Measurements from ENCODE around the gene C6orf132.
"Not testable (repeated sequence)": the region's sequence is repeated elsewhere in the genome, so short reads cannot be mapped to it uniquely, and the experiment has no call there.

Gene C6orf132

DNA sequence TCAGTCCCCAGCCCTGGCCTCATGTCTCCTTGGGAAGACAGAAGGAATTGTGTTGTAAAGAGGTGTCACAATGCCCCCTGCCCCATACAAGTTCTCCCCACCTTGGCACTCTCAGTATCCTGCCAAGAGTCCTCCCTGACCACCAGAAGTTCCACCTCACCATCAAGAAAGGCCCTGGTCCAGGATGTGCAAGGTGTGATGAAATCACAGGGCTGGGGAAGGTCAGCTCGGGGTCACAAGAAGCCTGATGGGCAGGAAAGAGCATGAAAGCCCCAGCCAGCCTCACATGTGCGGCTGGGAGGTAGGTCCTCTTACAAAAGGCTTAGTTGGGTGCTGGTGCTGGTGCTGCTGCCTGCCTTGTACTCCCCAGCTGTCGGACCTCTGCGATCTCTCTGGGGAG is 12.9 kb upstream of the C6orf132 start:
- CTCF ChIA-PET: interaction anchor here (1.1 kb wide), 1 partner anchor 18 kb away, joined by 3 read pairs; no protein-coding TSS in a partner anchor
- no peak for DNase-seq (ENCODE audit: extremely low spot score)
- POLR2A ChIA-PET: interaction anchor here (1.0 kb wide), 1 partner anchor 9 kb away, joined by 3 read pairs; no protein-coding TSS in a partner anchor
- TF ChIP-seq SUZ12 (IDR thresholded peaks at IDR 0.05) (no peak), FOXK2 (IDR thresholded peaks at IDR 0.05) (no peak), L3MBTL2 (conservative IDR thresholded peaks at IDR 0.05) (no peak), CTBP1 (IDR thresholded peaks at IDR 0.05; ENCODE audit: borderline replicate concordance) (no peak), BHLHE40 (IDR thresholded peaks at IDR 0.05; ENCODE audit: borderline replicate concordance) (no peak), FOXM1 (IDR thresholded peaks at IDR 0.05; ENCODE audit: borderline replicate concordance) (no peak), TARDBP (IDR thresholded peaks at IDR 0.05) (no peak), LEF1 (IDR thresholded peaks at IDR 0.05; ENCODE audit: borderline replicate concordance) (no peak), ARNT (IDR thresholded peaks at IDR 0.05) (no peak), NFRKB (IDR thresholded peaks at IDR 0.05) (no peak)
- TF ChIP-seq, protein P1, sequence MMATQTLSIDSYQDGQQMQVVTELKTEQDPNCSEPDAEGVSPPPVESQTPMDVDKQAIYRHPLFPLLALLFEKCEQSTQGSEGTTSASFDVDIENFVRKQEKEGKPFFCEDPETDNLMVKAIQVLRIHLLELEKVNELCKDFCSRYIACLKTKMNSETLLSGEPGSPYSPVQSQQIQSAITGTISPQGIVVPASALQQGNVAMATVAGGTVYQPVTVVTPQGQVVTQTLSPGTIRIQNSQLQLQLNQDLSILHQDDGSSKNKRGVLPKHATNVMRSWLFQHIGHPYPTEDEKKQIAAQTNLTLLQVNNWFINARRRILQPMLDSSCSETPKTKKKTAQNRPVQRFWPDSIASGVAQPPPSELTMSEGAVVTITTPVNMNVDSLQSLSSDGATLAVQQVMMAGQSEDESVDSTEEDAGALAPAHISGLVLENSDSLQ (IDR thresholded peaks at IDR 0.05): no peak

DNA sequence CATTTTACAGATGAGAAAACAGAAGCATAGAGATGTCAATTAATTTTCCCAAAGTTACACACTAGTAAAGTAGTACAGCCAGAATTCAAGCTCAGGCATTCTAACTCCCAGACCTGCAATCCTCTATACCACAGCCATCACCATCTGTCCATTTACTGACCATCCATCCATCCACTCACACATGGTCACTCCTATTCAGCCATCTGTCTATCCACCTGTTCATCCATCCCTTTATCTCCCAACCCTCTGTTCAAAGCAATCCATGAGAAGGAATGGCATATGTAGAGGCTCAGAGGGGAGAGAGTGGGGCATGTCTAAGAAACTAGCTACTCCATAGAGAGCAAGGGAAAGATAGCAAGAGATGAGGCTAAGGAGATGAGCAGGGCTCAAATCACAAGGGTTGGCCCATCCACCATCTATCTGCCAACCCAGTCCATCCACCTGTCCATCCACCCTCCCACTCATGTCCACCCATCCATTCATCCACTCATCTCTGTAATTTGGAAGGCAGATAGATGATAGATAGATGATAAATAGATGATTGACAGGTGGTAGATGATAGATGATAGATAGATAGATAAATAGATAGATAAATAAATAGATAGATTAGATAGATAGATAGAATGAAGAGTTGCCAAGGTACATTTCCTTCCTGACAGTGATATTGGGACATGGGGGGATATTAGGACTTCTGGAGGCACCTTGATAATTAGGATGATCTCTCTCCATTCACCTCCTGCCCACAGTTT is 12.2 kb upstream of the C6orf132 start:
- no peak for DNase-seq (ENCODE audit: extremely low spot score)
- ChIA-PET POLR2A (interaction anchor here (1.3 kb wide), 1 partner anchor 62 kb away, joined by 3 read pairs; no protein-coding TSS in a partner anchor), CTCF (interaction anchor here (1.5 kb wide), 1 partner anchor 61 kb away, joined by 3 read pairs; no protein-coding TSS in a partner anchor)
- TF ChIP-seq SUZ12 (IDR thresholded peaks at IDR 0.05): no peak
- TF ChIP-seq ARNT (IDR thresholded peaks at IDR 0.05): no peak
- no peak for TF ChIP-seq ZNF384 (IDR thresholded peaks at IDR 0.05)
- TF ChIP-seq NFRKB (IDR thresholded peaks at IDR 0.05): no peak
- no peak for TF ChIP-seq BHLHE40 (IDR thresholded peaks at IDR 0.05; ENCODE audit: borderline replicate concordance)
- no peak for TF ChIP-seq FOXK2 (IDR thresholded peaks at IDR 0.05)
- no peak for TF ChIP-seq HDGF (IDR thresholded peaks at IDR 0.05; ENCODE audit: borderline replicate concordance)
- no peak for TF ChIP-seq FOXM1 (IDR thresholded peaks at IDR 0.05; ENCODE audit: borderline replicate concordance)
- TF ChIP-seq, protein P1 (IDR thresholded peaks at IDR 0.05): peak; percentile 71

DNA sequence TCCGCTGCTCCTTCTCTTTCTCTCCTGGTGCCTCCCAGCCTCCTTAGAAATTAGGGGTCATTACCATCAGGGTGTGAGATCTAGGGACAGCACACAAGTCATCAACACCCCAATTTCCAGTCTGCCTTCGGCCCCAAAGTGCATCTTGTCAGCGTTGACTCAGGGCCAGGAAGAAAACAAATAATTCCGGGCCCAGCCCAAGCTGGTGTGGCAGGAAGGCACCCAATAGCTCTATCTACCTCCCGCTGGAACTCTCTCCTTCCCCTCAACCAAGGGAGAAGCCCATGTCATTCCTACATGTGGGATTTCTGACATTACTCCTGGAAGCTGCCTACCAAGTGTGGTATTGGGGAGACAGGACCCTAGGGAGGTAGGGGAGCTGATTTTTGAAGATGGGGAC is 11.5 kb upstream of the C6orf132 start:
- DNase-seq (ENCODE audit: extremely low spot score): no peak
- TF ChIP-seq L3MBTL2 (conservative IDR thresholded peaks at IDR 0.05) (no peak), FOXK2 (IDR thresholded peaks at IDR 0.05) (no peak), BHLHE40 (IDR thresholded peaks at IDR 0.05; ENCODE audit: borderline replicate concordance) (no peak)
- ChIA-PET CTCF (interaction anchor here (1.5 kb wide), 1 partner anchor 60 kb away, joined by 3 read pairs; no protein-coding TSS in a partner anchor), POLR2A (interaction anchor here (1.3 kb wide), 1 partner anchor 63 kb away, joined by 3 read pairs; no protein-coding TSS in a partner anchor)

DNA sequence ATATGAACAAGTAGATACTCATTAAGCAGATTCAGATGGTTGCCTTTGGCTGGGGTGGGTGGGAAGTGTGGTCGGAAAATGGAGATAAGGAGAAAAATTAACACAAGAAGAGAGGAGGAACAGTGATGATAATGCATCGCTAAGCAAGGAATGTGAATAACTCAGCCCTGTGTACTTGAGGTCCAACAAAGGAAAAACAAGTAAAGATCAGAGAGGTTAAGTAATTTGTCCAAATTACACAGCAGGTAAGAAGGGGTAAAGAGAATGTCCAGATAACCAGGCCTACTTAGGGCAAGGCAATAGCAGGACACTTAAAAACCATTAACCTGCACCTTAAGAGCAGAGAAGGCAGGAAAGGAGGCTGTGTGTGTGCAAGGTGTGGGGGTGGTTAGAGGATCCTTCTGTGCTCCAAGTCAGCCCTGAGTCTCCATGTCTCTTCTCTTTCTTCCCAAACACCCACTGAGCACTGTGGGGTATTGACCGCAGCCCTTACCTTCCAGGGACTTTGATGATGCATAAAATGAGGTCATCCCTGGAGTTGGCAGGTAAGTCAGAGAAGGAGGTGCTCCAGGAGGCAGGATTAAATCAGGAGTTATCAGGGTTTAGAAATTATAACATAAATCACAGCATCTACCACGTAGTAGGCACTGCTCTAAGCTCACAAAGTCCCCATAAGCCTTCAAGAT is 10.3 kb upstream of the C6orf132 start:
- CTCF ChIA-PET; DNase-seq (ENCODE audit: extremely low spot score); POLR2A ChIA-PET: not testable (repeated sequence)

DNA sequence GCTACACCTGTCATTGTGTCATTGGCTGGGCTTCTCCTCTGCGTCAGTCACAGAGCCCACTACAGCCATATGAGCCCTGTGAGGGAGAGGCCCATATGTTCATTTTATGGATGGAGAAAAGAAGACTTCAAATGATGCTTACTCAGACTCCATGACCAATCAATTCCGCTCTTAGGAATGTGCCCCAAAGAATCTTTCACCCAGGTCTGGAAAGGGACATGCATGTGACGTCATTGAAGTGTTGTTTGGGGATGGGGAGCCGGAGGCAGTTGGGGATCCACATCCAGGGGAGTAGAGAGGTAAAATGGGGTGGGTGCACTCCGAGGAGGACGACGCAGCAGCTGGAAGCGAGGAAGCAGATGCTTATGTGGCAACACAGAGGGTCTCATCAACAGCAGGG is 9.6 kb upstream of the C6orf132 start:
- DNase-seq (ENCODE audit: extremely low spot score): no peak
- ChIA-PET CTCF (no interaction called here), POLR2A (no interaction called here)
- TF ChIP-seq SP1 (IDR thresholded peaks at IDR 0.05) (no peak), LEF1 (IDR thresholded peaks at IDR 0.05; ENCODE audit: borderline replicate concordance) (no peak), FOXM1 (IDR thresholded peaks at IDR 0.05; ENCODE audit: borderline replicate concordance) (no peak), SUZ12 (IDR thresholded peaks at IDR 0.05) (no peak), NFRKB (IDR thresholded peaks at IDR 0.05) (no peak), FOXA1 (IDR thresholded peaks at IDR 0.05) (no peak), HDGF (IDR thresholded peaks at IDR 0.05; ENCODE audit: borderline replicate concordance) (no peak), ZNF384 (IDR thresholded peaks at IDR 0.05) (no peak), TARDBP (IDR thresholded peaks at IDR 0.05) (no peak), ELF4 (IDR thresholded peaks at IDR 0.05) (no peak), BHLHE40 (IDR thresholded peaks at IDR 0.05; ENCODE audit: borderline replicate concordance) (no peak), CTBP1 (IDR thresholded peaks at IDR 0.05; ENCODE audit: borderline replicate concordance) (no peak), L3MBTL2 (conservative IDR thresholded peaks at IDR 0.05) (no peak), FOXK2 (IDR thresholded peaks at IDR 0.05) (no peak), ARNT (IDR thresholded peaks at IDR 0.05) (no peak)
- TF ChIP-seq, protein P1 (IDR thresholded peaks at IDR 0.05): no peak

DNA sequence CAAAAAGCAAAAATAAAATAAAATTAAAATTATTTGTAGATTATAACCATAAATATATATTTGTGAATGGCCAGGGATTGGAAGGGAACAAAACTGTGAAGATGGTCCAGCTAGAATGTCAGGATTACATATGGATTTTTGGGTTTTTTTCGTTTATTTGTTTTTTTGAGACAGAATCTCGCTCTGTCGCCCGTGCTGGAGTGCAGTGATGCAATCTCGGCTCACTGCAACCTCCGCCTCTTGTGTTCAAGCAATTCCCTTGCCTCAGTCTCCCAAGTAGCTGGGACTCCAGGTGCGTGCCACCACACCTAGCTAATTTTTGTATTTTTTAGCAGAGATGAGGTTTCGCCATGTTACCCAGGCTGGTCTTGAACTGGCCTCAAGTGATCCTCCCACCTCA is 7.8 kb upstream of the C6orf132 start:
- TF ChIP-seq ARNT (IDR thresholded peaks at IDR 0.05) (no peak), BHLHE40 (IDR thresholded peaks at IDR 0.05; ENCODE audit: borderline replicate concordance) (no peak), ELF4 (IDR thresholded peaks at IDR 0.05) (no peak), SUZ12 (IDR thresholded peaks at IDR 0.05) (no peak), NFRKB (IDR thresholded peaks at IDR 0.05) (no peak)
- no peak for DNase-seq (ENCODE audit: extremely low spot score)
- ChIA-PET POLR2A (no interaction called here), CTCF (no interaction called here)

Data from HEK293T (cell line).